Keratinocyte (primary cell): Measurements from ENCODE around the gene OR7G2.

Experiments used
- EZH2 ChIP-seq: IDR thresholded peaks from one replicate; pipeline ENCODE4 v1.6.1; 2012; ENCODE audit warnings: inconsistent platforms, mild to moderate bottlenecking, low read length, moderate library complexity
- TF ChIP-seq, protein P1 (sequence below), 3 experiments: IDR thresholded peaks in 1 of 3; conservative IDR thresholded peaks in 1 of 3; optimal IDR thresholded peaks in 1 of 3; 2 replicates in 2 of 3; 3 replicates in 1 of 3; pipeline versions ENCODE3 to v1.5.1; 2011; ENCODE audit warnings: low read length in 3 of 3, mild to moderate bottlenecking in 3 of 3, moderate library complexity in 2 of 3, control low read depth in 1 of 3, inconsistent platforms in 1 of 3; ENCODE audit not compliant: insufficient read depth in 2 of 3; ENCODE audit errors: extremely low read depth in 1 of 3

DNA sequence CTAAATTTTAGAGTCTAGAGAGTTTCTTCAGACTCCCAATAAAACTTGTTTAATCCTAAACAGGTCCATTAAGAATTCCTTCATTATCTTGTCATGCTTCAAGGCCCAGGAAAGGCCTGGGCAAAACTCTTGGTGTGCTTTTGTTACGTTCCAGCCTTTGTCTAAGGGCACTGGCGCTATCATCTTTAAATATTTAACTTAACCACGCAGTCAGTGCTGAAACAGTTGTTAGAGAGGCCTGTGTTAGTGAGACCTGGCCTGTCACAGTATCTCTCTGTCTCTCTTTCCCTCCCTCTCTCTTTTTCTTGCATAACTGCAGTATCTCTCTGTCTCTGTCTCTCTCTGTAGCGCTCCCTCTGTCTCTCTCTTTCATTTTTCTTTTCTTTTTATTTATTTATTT, 28.6 kb downstream of the OR7G2 start:
- no peak for TF ChIP-seq EZH2
- TF ChIP-seq, protein P1, sequence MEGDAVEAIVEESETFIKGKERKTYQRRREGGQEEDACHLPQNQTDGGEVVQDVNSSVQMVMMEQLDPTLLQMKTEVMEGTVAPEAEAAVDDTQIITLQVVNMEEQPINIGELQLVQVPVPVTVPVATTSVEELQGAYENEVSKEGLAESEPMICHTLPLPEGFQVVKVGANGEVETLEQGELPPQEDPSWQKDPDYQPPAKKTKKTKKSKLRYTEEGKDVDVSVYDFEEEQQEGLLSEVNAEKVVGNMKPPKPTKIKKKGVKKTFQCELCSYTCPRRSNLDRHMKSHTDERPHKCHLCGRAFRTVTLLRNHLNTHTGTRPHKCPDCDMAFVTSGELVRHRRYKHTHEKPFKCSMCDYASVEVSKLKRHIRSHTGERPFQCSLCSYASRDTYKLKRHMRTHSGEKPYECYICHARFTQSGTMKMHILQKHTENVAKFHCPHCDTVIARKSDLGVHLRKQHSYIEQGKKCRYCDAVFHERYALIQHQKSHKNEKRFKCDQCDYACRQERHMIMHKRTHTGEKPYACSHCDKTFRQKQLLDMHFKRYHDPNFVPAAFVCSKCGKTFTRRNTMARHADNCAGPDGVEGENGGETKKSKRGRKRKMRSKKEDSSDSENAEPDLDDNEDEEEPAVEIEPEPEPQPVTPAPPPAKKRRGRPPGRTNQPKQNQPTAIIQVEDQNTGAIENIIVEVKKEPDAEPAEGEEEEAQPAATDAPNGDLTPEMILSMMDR (optimal IDR thresholded peaks at IDR 0.05 in 1 of 3, IDR thresholded peaks at IDR 0.05 in 1 of 3, conservative IDR thresholded peaks at IDR 0.05 in 1 of 3; ENCODE audit: extremely low read depth in 1 of 3, insufficient read depth in 2 of 3, low read length in 3 of 3), result no peak
